Measurements from ENCODE around the gene PPP6R3. TPM values are rescaled to one million over a fixed set of nuclear protein-coding genes. Genes with fewer than 3 reads are reported as not detected.

PPP6R3 gene
- polyA plus RNA-seq, 1 donor from 2014 or later = 111 TPM

DNA sequence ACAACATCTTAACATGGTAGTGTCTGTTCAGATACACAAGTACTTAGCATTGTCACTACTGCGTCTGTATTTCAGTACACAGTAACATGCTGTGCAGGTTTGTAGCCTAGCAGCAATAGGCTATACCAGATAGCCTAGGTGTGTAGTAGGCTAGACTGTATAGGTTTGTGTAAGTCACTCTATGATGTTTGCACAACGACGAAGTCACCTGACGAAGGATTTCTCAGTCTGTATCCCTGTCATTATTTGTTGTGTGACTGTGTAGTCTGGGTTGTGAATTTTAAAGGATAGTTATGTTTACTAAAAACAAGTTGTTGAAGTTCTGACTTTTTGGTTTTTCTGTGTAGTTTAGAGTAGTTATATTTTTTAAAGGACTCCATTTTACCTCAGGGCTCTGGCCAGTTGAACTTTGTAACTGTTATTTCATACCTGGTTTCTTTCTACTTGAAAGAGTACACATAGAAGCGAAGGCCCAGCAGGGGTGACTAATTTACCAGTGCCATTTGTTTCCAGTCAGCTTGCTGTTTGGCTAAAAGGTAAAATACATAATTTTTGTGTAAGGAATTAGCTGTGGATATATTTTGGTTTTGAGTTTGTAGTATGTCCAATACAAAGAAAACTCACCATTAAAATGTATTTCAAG lies 72.3 kb downstream of the PPP6R3 start:
- Histone ChIP-seq H3K4me2 (ENCODE audit: low read length) (no peak overlapping the region), H3K9ac (ENCODE audit: low read length) (no peak overlapping the region), H4K20me1 (ENCODE audit: insufficient read depth) (no peaks in the 10 kb centered on the region), H2AFZ (ENCODE audit: low read depth, low read length) (no peak overlapping the region), H3K79me2 (replicated peaks; ENCODE audit: insufficient read depth, low read length) (peaks cover 28% of the 10 kb centered on the region), H3K27ac (ENCODE audit: low read length) (no peak overlapping the region), H3F3A (ENCODE audit: insufficient read depth, low read length, poor library complexity, severe bottlenecking) (no peaks in the 10 kb centered on the region), H3K27me3 (ENCODE audit: insufficient read depth, low read depth, low read length) (no peaks in the 10 kb centered on the region), H3K9me2 (ENCODE audit: insufficient read depth, low read length) (no peaks in the 10 kb centered on the region), H3K9me3 (ENCODE audit: low read length) (no peaks in the 10 kb centered on the region), H3K4me3 (ENCODE audit: low read length) (no peak overlapping the region), H3K36me3 (ENCODE audit: insufficient read depth, low read length) (no peaks in the 10 kb centered on the region)
- TF ChIP-seq MXI1 (conservative IDR thresholded peaks at IDR 0.05; ENCODE audit: poor library complexity, severe bottlenecking) (no peak), RAD21 (conservative IDR thresholded peaks at IDR 0.05) (no peak), SMC3 (conservative IDR thresholded peaks at IDR 0.05; ENCODE audit: poor library complexity) (no peak), TAF1 (IDR thresholded peaks at IDR 0.05; ENCODE audit: low read depth) (no peak), EZH2 (IDR thresholded peaks at IDR 0.05; ENCODE audit: borderline replicate concordance, insufficient read depth, low read length, poor library complexity, severe bottlenecking) (no peak), POLR2AphosphoS5 (IDR thresholded peaks at IDR 0.05) (no peak), EP300 (conservative IDR thresholded peaks at IDR 0.05; ENCODE audit: poor library complexity, severe bottlenecking) (no peak)
- TF ChIP-seq, protein P1, sequence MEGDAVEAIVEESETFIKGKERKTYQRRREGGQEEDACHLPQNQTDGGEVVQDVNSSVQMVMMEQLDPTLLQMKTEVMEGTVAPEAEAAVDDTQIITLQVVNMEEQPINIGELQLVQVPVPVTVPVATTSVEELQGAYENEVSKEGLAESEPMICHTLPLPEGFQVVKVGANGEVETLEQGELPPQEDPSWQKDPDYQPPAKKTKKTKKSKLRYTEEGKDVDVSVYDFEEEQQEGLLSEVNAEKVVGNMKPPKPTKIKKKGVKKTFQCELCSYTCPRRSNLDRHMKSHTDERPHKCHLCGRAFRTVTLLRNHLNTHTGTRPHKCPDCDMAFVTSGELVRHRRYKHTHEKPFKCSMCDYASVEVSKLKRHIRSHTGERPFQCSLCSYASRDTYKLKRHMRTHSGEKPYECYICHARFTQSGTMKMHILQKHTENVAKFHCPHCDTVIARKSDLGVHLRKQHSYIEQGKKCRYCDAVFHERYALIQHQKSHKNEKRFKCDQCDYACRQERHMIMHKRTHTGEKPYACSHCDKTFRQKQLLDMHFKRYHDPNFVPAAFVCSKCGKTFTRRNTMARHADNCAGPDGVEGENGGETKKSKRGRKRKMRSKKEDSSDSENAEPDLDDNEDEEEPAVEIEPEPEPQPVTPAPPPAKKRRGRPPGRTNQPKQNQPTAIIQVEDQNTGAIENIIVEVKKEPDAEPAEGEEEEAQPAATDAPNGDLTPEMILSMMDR (IDR thresholded peaks at IDR 0.05; ENCODE audit: poor library complexity, severe bottlenecking) = no peak
- TF ChIP-seq, protein P2, sequence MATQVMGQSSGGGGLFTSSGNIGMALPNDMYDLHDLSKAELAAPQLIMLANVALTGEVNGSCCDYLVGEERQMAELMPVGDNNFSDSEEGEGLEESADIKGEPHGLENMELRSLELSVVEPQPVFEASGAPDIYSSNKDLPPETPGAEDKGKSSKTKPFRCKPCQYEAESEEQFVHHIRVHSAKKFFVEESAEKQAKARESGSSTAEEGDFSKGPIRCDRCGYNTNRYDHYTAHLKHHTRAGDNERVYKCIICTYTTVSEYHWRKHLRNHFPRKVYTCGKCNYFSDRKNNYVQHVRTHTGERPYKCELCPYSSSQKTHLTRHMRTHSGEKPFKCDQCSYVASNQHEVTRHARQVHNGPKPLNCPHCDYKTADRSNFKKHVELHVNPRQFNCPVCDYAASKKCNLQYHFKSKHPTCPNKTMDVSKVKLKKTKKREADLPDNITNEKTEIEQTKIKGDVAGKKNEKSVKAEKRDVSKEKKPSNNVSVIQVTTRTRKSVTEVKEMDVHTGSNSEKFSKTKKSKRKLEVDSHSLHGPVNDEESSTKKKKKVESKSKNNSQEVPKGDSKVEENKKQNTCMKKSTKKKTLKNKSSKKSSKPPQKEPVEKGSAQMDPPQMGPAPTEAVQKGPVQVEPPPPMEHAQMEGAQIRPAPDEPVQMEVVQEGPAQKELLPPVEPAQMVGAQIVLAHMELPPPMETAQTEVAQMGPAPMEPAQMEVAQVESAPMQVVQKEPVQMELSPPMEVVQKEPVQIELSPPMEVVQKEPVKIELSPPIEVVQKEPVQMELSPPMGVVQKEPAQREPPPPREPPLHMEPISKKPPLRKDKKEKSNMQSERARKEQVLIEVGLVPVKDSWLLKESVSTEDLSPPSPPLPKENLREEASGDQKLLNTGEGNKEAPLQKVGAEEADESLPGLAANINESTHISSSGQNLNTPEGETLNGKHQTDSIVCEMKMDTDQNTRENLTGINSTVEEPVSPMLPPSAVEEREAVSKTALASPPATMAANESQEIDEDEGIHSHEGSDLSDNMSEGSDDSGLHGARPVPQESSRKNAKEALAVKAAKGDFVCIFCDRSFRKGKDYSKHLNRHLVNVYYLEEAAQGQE (IDR thresholded peaks at IDR 0.05; ENCODE audit: borderline replicate concordance) = no peak

DNA sequence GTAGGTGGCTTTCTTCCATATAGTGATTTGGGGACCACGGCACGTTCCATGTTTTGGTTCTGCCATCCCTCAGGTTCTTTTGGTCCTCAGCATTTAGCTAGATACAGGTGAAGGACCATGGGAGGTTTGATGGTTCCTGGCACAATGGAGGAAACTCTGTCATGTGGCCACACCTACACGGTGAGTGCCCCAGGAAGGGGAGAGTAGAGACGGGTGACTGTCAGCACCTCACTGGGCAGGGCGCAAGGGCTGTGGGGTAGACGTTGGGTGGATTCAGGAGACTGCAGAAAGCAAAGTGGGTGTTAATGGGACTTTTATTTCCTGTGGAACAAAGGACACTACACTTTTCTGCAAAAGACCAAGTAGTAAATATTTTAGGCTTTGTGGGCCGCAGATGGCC lies 73.4 kb downstream of the PPP6R3 start:
- H3K9me3 ChIP-seq (ENCODE audit: low read length) = no peaks in the 10 kb centered on the region
- H3F3A ChIP-seq (ENCODE audit: insufficient read depth, low read length, poor library complexity, severe bottlenecking) = no peaks in the 10 kb centered on the region
- no peak overlapping the region for H3K9ac ChIP-seq (ENCODE audit: low read length)
- H4K20me1 ChIP-seq (ENCODE audit: insufficient read depth) = no peaks in the 10 kb centered on the region
- peaks cover 28% of the 10 kb centered on the region for H3K79me2 ChIP-seq (replicated peaks; ENCODE audit: insufficient read depth, low read length)
- no peaks in the 10 kb centered on the region for H3K27me3 ChIP-seq (ENCODE audit: insufficient read depth, low read depth, low read length)
- no peak overlapping the region for H3K4me3 ChIP-seq (ENCODE audit: low read length)
- H3K27ac ChIP-seq (ENCODE audit: low read length) = no peak overlapping the region
- no peaks in the 10 kb centered on the region for H3K9me2 ChIP-seq (ENCODE audit: insufficient read depth, low read length)
- TF ChIP-seq EP300 (conservative IDR thresholded peaks at IDR 0.05; ENCODE audit: poor library complexity, severe bottlenecking) (no peak), MXI1 (conservative IDR thresholded peaks at IDR 0.05; ENCODE audit: poor library complexity, severe bottlenecking) (no peak), EZH2 (IDR thresholded peaks at IDR 0.05; ENCODE audit: borderline replicate concordance, insufficient read depth, low read length, poor library complexity, severe bottlenecking) (no peak), SMC3 (conservative IDR thresholded peaks at IDR 0.05; ENCODE audit: poor library complexity) (no peak), POLR2AphosphoS5 (IDR thresholded peaks at IDR 0.05) (no peak), TAF1 (IDR thresholded peaks at IDR 0.05; ENCODE audit: low read depth) (no peak), RAD21 (conservative IDR thresholded peaks at IDR 0.05) (no peak)
- TF ChIP-seq, protein P2 (IDR thresholded peaks at IDR 0.05; ENCODE audit: borderline replicate concordance) = no peak
- TF ChIP-seq, protein P1 (IDR thresholded peaks at IDR 0.05; ENCODE audit: poor library complexity, severe bottlenecking) = no peak
- H2AFZ ChIP-seq (ENCODE audit: low read depth, low read length) = no peak overlapping the region
- H3K4me2 ChIP-seq (ENCODE audit: low read length) = no peak overlapping the region
- no peaks in the 10 kb centered on the region for H3K36me3 ChIP-seq (ENCODE audit: insufficient read depth, low read length)

Data from neural cell (in vitro differentiated cells).